Coronary artery (tissue), 2 donors: Measurements from ENCODE around the gene SMARCC1.

Experiments
- DNase-seq: peaks from one replicate; pipeline ENCODE4 v3.0.0-alpha.2; 2017; ENCODE audit warnings: low spot score
- H3K27ac ChIP-seq, 2 donors: fragments of 200-600 bp; sonication (generic); one replicate each; pipeline ENCODE4 v1.5.1; 2016 to 2019
- H3K4me3 ChIP-seq: fragments of 200-600 bp; sonication (generic); 2 replicates; pipeline ENCODE4 v1.5.1; 2016; ENCODE audit warnings: mild to moderate bottlenecking, moderate library complexity
- CTCF ChIP-seq: fragments of 200-600 bp; sonication (generic); IDR thresholded peaks from one replicate; pipeline ENCODE4 v1.5.1; 2019; ENCODE audit warnings: antibody characterized with exemption

The SMARCC1 gene

GRCh38 chr3:47704237-47704612, 77.5 kb downstream of the SMARCC1 start:
- TF ChIP-seq CTCF: no peak
- H3K27ac ChIP-seq: no peak overlapping the region
- H3K4me3 ChIP-seq: no peak overlapping the region
- DNase-seq: no peak

DNA sequence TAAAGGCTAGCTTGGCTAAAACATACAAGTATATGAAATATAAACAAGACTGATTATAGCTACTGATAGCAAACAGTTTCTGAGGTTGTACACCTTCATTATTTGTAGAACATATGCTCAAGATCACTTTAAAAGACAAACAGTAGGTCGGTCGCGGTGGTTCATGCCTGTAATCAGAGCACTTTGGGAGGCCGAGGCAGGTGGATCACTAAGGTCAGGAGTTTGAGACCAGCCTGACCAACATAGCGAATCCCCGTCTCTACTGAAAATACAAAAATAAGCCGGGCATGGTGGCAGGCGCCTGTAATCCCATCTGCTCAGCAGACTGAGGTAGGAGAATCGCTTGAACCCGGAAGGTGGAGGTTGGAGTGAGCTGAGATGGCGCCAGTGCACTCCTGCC, 80.3 kb downstream of the SMARCC1 start:
- DNase-seq: no peak
- Histone ChIP-seq H3K4me3 (no peak overlapping the region), H3K27ac (no peak overlapping the region)
- TF ChIP-seq CTCF: no peak

- Histone ChIP-seq H3K4me3 (no peak overlapping the region), H3K27ac (no peak overlapping the region)
- DNase-seq: no peak
- TF ChIP-seq CTCF: no peak
These were observed 89.5 kb downstream of the SMARCC1 start for GRCh38 chr3:47692158-47692557.

DNA sequence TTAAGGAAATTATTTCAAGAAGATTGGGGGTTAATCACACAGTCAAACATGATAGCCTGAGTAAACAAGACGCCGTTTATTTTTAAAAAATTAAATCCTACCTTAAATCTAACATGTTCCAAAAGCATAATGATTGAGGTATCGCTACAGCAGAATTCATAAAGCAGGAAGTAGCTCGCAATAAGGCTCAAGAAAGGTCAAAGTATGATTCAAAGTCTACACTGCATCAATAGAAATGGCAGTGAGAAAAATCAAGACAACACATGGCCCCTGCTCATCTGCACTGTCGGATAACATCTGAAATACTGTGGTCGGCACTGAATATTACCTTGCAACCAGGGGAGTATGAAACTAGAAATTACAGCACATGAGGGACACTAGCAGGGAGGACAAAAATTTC, 93.2 kb downstream of the SMARCC1 start:
- TF ChIP-seq CTCF: no peak
- Histone ChIP-seq H3K27ac (no peak overlapping the region), H3K4me3 (no peak overlapping the region)
- DNase-seq: no peak

GRCh38 chr3:47685037-47685436, 96.7 kb downstream of the SMARCC1 start:
- Histone ChIP-seq H3K4me3 (no peak overlapping the region), H3K27ac (no peak overlapping the region)
- TF ChIP-seq CTCF: no peak
- DNase-seq: no peak

DNA sequence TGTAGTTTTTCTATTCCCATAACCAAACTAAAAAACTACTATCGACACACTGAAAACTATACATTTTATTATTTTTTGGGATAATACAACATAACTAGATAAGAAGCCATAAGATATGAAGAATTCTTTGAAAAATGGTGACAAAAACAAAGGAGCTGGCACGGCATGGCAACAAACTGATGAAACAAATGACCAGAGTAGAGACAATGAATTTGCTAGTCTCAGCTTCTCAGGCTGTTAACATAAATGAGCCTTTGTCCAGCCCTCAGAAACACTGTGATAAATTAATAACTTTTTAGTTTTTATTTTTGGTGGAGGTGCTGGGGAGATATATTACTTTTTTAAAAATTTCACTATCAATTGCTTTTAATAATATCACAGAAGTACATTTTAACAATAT, 100.7 kb downstream of the SMARCC1 start:
- no peak overlapping the region for H3K4me3 ChIP-seq
- H3K27ac ChIP-seq: no peak overlapping the region
- no peak for TF ChIP-seq CTCF
- no peak for DNase-seq

DNA sequence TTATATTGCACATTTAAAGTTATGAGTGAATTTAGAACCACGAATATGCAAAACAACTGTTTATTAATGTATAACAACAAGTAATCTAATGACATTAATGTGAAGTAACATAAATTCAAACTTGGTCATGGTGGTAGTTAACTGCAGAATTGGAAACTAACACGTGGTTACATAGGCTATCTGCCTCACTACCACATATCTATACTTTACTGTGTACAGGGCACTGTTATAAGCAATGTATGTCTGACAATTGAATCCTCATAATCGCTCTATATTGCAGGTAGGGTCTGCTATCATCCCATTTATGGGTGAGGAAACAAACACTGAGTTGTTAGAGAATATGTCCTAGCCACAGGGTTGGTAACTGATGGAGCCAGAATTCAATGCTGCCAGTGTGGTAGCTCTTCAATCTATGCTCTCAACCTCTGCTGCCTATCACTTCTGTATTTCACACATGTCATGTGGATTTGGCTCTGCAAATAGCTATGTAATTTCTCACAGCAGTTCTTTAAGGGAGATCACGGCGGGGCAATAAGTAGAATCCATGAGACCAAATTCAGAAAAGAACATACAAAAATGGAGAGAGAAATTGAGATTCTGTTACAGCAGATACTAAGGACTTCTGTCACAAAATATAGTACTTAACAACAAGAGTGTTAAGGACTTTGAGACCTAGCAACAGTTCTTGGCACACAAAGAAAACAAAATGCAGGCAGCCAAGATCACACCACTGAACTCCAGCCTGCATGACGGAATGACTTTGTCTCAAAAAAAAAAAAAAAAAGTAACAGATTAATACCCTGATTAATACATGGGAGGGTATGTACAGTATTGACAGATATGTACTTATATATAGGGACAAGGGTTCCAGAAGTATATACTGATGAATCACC, 103.0 kb downstream of the SMARCC1 start:
- H3K4me3 ChIP-seq: no peak overlapping the region
- TF ChIP-seq CTCF: no peak
- no peak for DNase-seq
- H3K27ac ChIP-seq: no peak overlapping the region
